ENCODE data around the gene DPYSL4. TPM values are rescaled to one million over a fixed set of nuclear protein-coding genes. Genes with fewer than 3 reads are reported as not detected.

The DPYSL4 gene
- total RNA-seq, 1 experiment from 2014 or later, result not detected

GRCh38 chr10:132243141-132243540 is 56.4 kb downstream of the DPYSL4 start:
- DNase-seq, result no peak
- Mint-ChIP-seq H3K9me3 (ENCODE audit: low read depth, unreplicated experiment) (no peaks in the 10 kb centered on the region), H3K27ac (ENCODE audit: unreplicated experiment) (no peak overlapping the region), H3K4me1 (ENCODE audit: low read depth, unreplicated experiment) (no peaks in the 10 kb centered on the region), H3K27me3 (ENCODE audit: unreplicated experiment) (no peaks in the 10 kb centered on the region), H3K4me3 (ENCODE audit: low read depth, unreplicated experiment) (no peak overlapping the region), H3K36me3 (ENCODE audit: insufficient read depth, unreplicated experiment) (peaks cover 8% of the 10 kb centered on the region)
- CTCF ChIA-PET, result no interaction called here
- no peak for TF ChIP-seq CTCF (IDR thresholded peaks at IDR 0.05; ENCODE audit: unreplicated experiment)
- intact Hi-C loops (cut with micrococcal nuclease; ENCODE audit: unreplicated experiment), result no loop called here
- no TSS peak for BruUV-seq (replicated peaks)

- H3K9me3 Mint-ChIP-seq (ENCODE audit: low read depth, unreplicated experiment), result no peaks in the 10 kb centered on the region
- H3K4me3 Mint-ChIP-seq (ENCODE audit: low read depth, unreplicated experiment), result no peak overlapping the region
- intact Hi-C loops (cut with micrococcal nuclease; ENCODE audit: unreplicated experiment), result no loop called here
- no peaks in the 10 kb centered on the region for H3K4me1 Mint-ChIP-seq (ENCODE audit: low read depth, unreplicated experiment)
- CTCF ChIA-PET, result no interaction called here
- H3K27me3 Mint-ChIP-seq (ENCODE audit: unreplicated experiment), result no peaks in the 10 kb centered on the region
- DNase-seq, result no peak
- no TSS peak for BruUV-seq (replicated peaks)
- no peak overlapping the region for H3K27ac Mint-ChIP-seq (ENCODE audit: unreplicated experiment)
- TF ChIP-seq CTCF (IDR thresholded peaks at IDR 0.05; ENCODE audit: unreplicated experiment), result no peak
- peaks cover 9% of the 10 kb centered on the region for H3K36me3 Mint-ChIP-seq (ENCODE audit: insufficient read depth, unreplicated experiment)
These were observed 56.9 kb downstream of the DPYSL4 start for GRCh38 chr10:132243626-132244025.

- no peaks in the 10 kb centered on the region for H3K9me3 Mint-ChIP-seq (ENCODE audit: low read depth, unreplicated experiment)
- BruUV-seq (replicated peaks), result no TSS peak
- no peak for TF ChIP-seq CTCF (IDR thresholded peaks at IDR 0.05; ENCODE audit: unreplicated experiment)
- intact Hi-C loops (cut with micrococcal nuclease; ENCODE audit: unreplicated experiment), result no loop called here
- H3K4me3 Mint-ChIP-seq (ENCODE audit: low read depth, unreplicated experiment), result no peak overlapping the region
- H3K4me1 Mint-ChIP-seq (ENCODE audit: low read depth, unreplicated experiment), result no peaks in the 10 kb centered on the region
- H3K27me3 Mint-ChIP-seq (ENCODE audit: unreplicated experiment), result no peaks in the 10 kb centered on the region
- H3K36me3 Mint-ChIP-seq (ENCODE audit: insufficient read depth, unreplicated experiment), result peaks cover 9% of the 10 kb centered on the region
- no peak for DNase-seq
- CTCF ChIA-PET, result no interaction called here
- no peak overlapping the region for H3K27ac Mint-ChIP-seq (ENCODE audit: unreplicated experiment)
These were observed 58.3 kb downstream of the DPYSL4 start for GRCh38 chr10:132245056-132245455.

- H3K27ac Mint-ChIP-seq (ENCODE audit: unreplicated experiment), result no peak overlapping the region
- no peaks in the 10 kb centered on the region for H3K27me3 Mint-ChIP-seq (ENCODE audit: unreplicated experiment)
- no peaks in the 10 kb centered on the region for H3K4me1 Mint-ChIP-seq (ENCODE audit: low read depth, unreplicated experiment)
- H3K36me3 Mint-ChIP-seq (ENCODE audit: insufficient read depth, unreplicated experiment), result peaks cover 7% of the 10 kb centered on the region
- BruUV-seq (replicated peaks), result no TSS peak
- H3K9me3 Mint-ChIP-seq (ENCODE audit: low read depth, unreplicated experiment), result no peaks in the 10 kb centered on the region
- no peak for TF ChIP-seq CTCF (IDR thresholded peaks at IDR 0.05; ENCODE audit: unreplicated experiment)
- intact Hi-C loops (cut with micrococcal nuclease; ENCODE audit: unreplicated experiment), result no loop called here
- no peak for DNase-seq
- no peak overlapping the region for H3K4me3 Mint-ChIP-seq (ENCODE audit: low read depth, unreplicated experiment)
- CTCF ChIA-PET, result no interaction called here
These were observed 59.5 kb downstream of the DPYSL4 start for GRCh38 chr10:132246296-132246695.

GRCh38 chr10:132247943-132248342 is 61.2 kb downstream of the DPYSL4 start:
- no TSS peak for BruUV-seq (replicated peaks)
- Mint-ChIP-seq H3K36me3 (ENCODE audit: insufficient read depth, unreplicated experiment) (peaks cover 5% of the 10 kb centered on the region), H3K27me3 (ENCODE audit: unreplicated experiment) (no peaks in the 10 kb centered on the region), H3K9me3 (ENCODE audit: low read depth, unreplicated experiment) (no peaks in the 10 kb centered on the region), H3K4me1 (ENCODE audit: low read depth, unreplicated experiment) (no peaks in the 10 kb centered on the region), H3K27ac (ENCODE audit: unreplicated experiment) (no peak overlapping the region), H3K4me3 (ENCODE audit: low read depth, unreplicated experiment) (no peak overlapping the region)
- intact Hi-C loops (cut with micrococcal nuclease; ENCODE audit: unreplicated experiment), result no loop called here
- DNase-seq, result no peak
- CTCF ChIA-PET, result no interaction called here
- no peak for TF ChIP-seq CTCF (IDR thresholded peaks at IDR 0.05; ENCODE audit: unreplicated experiment)
